Uterus (tissue), 2 donors: ENCODE data around the gene RAP1GDS1.

ENCODE experiments used
- CTCF ChIP-seq, 4 experiments: fragments of 200-600 bp in 2 of 4; fragments of 450-650 bp in 2 of 4; sonication (generic) in 2 of 4; IDR thresholded peaks; one replicate each; pipeline ENCODE4 v1.5.1; 2016 to 2019; ENCODE audit warnings: antibody characterized with exemption in 4 of 4, mild to moderate bottlenecking in 2 of 4, moderate library complexity in 1 of 4
- POLR2A ChIP-seq, 2 donors: fragments of 450-650 bp; IDR thresholded peaks; one replicate each; pipeline ENCODE4 v1.6.1; 2016; ENCODE audit warnings: antibody characterized with exemption in 2 of 2, mild to moderate bottlenecking in 1 of 2, moderate library complexity in 1 of 2

- TF ChIP-seq CTCF (IDR thresholded peaks at IDR 0.05) (no peak), POLR2A (IDR thresholded peaks at IDR 0.05) (no peak)
These were observed 18.6 kb upstream of the RAP1GDS1 start for GRCh38 chr4:98242538-98242937.
